ENCODE results near the gene E2F3. TPM values are rescaled to one million over a fixed set of nuclear protein-coding genes. Genes with fewer than 3 reads are reported as not detected.

The E2F3 gene
- total and polyA plus RNA-seq, 10 of the 15 experiments (the other 5 are each of a cell fraction or from before 2014, with no cell fraction given) = 5.1 to 16.8 (median 10.6) TPM

GRCh38 chr6:20402342-20403069, 827 bp downstream of the E2F3 start (continued):
- TF ChIP-seq, protein P1, sequence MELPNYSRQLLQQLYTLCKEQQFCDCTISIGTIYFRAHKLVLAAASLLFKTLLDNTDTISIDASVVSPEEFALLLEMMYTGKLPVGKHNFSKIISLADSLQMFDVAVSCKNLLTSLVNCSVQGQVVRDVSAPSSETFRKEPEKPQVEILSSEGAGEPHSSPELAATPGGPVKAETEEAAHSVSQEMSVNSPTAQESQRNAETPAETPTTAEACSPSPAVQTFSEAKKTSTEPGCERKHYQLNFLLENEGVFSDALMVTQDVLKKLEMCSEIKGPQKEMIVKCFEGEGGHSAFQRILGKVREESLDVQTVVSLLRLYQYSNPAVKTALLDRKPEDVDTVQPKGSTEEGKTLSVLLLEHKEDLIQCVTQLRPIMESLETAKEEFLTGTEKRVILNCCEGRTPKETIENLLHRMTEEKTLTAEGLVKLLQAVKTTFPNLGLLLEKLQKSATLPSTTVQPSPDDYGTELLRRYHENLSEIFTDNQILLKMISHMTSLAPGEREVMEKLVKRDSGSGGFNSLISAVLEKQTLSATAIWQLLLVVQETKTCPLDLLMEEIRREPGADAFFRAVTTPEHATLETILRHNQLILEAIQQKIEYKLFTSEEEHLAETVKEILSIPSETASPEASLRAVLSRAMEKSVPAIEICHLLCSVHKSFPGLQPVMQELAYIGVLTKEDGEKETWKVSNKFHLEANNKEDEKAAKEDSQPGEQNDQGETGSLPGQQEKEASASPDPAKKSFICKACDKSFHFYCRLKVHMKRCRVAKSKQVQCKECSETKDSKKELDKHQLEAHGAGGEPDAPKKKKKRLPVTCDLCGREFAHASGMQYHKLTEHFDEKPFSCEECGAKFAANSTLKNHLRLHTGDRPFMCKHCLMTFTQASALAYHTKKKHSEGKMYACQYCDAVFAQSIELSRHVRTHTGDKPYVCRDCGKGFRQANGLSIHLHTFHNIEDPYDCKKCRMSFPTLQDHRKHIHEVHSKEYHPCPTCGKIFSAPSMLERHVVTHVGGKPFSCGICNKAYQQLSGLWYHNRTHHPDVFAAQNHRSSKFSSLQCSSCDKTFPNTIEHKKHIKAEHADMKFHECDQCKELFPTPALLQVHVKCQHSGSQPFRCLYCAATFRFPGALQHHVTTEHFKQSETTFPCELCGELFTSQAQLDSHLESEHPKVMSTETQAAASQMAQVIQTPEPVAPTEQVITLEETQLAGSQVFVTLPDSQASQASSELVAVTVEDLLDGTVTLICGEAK (IDR thresholded peaks at IDR 0.05; ENCODE audit: borderline replicate concordance) = peak; percentile 26; the same call in 1 of the 2 replicates
- peak; percentile 70 for TF ChIP-seq NR2C1 (IDR thresholded peaks at IDR 0.05)
- TF ChIP-seq MTA2 (IDR thresholded peaks at IDR 0.05; ENCODE audit: low read depth) = 0 out of 2 replicates have a peak, but pooled peaks have one; percentile 24
- no peak for TF ChIP-seq ZNF274 (IDR thresholded peaks at IDR 0.05; ENCODE audit: insufficient read depth, insufficient read length)
- TF ChIP-seq PAX8 (IDR thresholded peaks at IDR 0.05) = no peak
- peak; percentile 66 for TF ChIP-seq POLR2A (IDR thresholded peaks at IDR 0.05; ENCODE audit: low read depth, low read length)
- TF ChIP-seq SIX5 (IDR thresholded peaks at IDR 0.05; ENCODE audit: low read depth, low read length, severe bottlenecking) = no peak
- TF ChIP-seq GATAD2B (conservative IDR thresholded peaks at IDR 0.05; ENCODE audit: low read depth) = peak; percentile 34; the same call in 1 of the 2 replicates
- peak; percentile 42; the same call in 1 of the 2 replicates for TF ChIP-seq NBN (IDR thresholded peaks at IDR 0.05)
- TF ChIP-seq NKRF (conservative IDR thresholded peaks at IDR 0.05) = peak; percentile 50; the same call in 1 of the 2 replicates
- TF ChIP-seq E2F4 (IDR thresholded peaks at IDR 0.05; ENCODE audit: low read depth, low read length) = no peak
